DOHH2 (cell line): ENCODE data around the gene SST.

Source experiments
- CTCF ChIP-seq: fragments of 200-600 bp; sonication (generic); IDR thresholded peaks from one replicate; pipeline ENCODE4 v1.5.1; 2014; ENCODE audit warnings: antibody characterized with exemption, mild to moderate bottlenecking, low read depth, low read length; ENCODE audit not compliant: poor library complexity, severe bottlenecking
- EZH2phosphoT487 ChIP-seq: fragments of 200-600 bp; sonication (generic); IDR thresholded peaks from 2 replicates; pipeline ENCODE4 v1.6.1; 2017; ENCODE audit warnings: borderline replicate concordance, mild to moderate bottlenecking, antibody characterized with exemption, low read length, moderate library complexity, mixed read lengths

DNA sequence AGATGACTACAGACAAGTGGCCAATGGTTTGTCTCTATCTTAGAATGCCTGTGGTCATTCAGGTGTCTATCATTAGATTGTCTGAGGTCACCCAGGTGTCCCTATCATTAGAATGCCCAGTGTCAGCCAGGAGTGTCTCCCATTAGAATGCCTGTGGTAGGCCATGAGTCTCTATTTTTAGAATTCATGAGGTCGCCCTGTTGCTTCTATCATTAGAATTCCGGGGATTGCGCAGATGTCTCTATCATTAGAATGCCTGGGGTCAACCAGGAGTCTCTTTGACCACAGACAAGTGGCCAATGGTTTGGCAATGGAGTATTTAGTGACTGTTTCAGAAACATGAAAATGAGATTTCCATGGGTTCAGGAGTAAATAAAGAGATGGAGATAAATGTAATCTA lies 24.6 kb upstream of the SST start:
- TF ChIP-seq CTCF (no peak), EZH2phosphoT487 (no peak)
